GM12872 (cell line): ENCODE measurements around the gene PCDHGA6.
A peak's percentile ranks its signal among the peaks of the same experiment; 100 is the strongest.

ENCODE experiments used
- CTCF ChIP-seq: IDR thresholded peaks from 3 replicates; pipeline ENCODE4 v1.5.1; 2011; ENCODE audit warnings: low read depth, mild to moderate bottlenecking, low read length, moderate library complexity; ENCODE audit not compliant: insufficient read depth

Gene PCDHGA6

GRCh38 chr5:141411575-141411974 lies 37.9 kb downstream of the PCDHGA6 start:
- TF ChIP-seq CTCF = no peak

- peak; percentile 81 for TF ChIP-seq CTCF
These were observed 39.3 kb downstream of the PCDHGA6 start, which contains the start of gene PCDHGA10 for GRCh38 chr5:141412854-141413539. PCDHGA10 (plus strand) TSS chr5:141412987; CDS start chr5:141413176, 189 bp downstream.

GRCh38 chr5:141413540-141414069 lies 39.9 kb downstream of the PCDHGA6 start:
- TF ChIP-seq CTCF = no peak

GRCh38 chr5:141417494-141418172 lies 43.9 kb downstream of the PCDHGA6 start, which contains the start of gene PCDHGB7:
PCDHGB7 (plus strand) TSS chr5:141417677; CDS start chr5:141417860, 183 bp downstream.
- TF ChIP-seq CTCF = peak; percentile 83

- no peak for TF ChIP-seq CTCF
These were observed 45.6 kb downstream of the PCDHGA6 start for GRCh38 chr5:141419074-141419880.

- TF ChIP-seq CTCF = peak; percentile 78
These were observed 47.3 kb downstream of the PCDHGA6 start, which contains the start of gene PCDHGA11 for GRCh38 chr5:141420855-141421488. PCDHGA11 (plus strand) TSS chr5:141421051; CDS start chr5:141421228, 177 bp downstream.
